Fibroblast of lung (primary cell): ENCODE results near the gene CCDC85C. TPM values are rescaled to one million over a fixed set of nuclear protein-coding genes. Genes with fewer than 3 reads are reported as not detected.

Source experiments
- DNase-seq, 2 donors: peaks; one replicate each; pipeline versions ENCODE4 v3.0.0 to v3.0.0-alpha.2; 2010; ENCODE audit warnings: low read depth in 2 of 2
- H2AFZ ChIP-seq: 2 replicates; pipeline ENCODE4 v1.5.1; 2012; ENCODE audit warnings: low read length, control low read depth, inconsistent platforms
- H3K27ac ChIP-seq: 2 replicates; pipeline ENCODE4 v1.5.1; 2011; ENCODE audit warnings: low read length, control low read depth; ENCODE audit not compliant: insufficient read depth
- H3K27me3 ChIP-seq: 2 replicates; pipeline ENCODE4 v1.5.1; 2011; ENCODE audit warnings: mild to moderate bottlenecking, low read length; ENCODE audit not compliant: control insufficient read depth, insufficient read depth
- H3K36me3 ChIP-seq: 2 replicates; pipeline ENCODE4 v1.5.1; 2011; ENCODE audit warnings: low read length; ENCODE audit not compliant: control insufficient read depth, insufficient read depth
- H3K4me1 ChIP-seq: 2 replicates; pipeline ENCODE4 v1.5.1; 2011; ENCODE audit warnings: low read length; ENCODE audit not compliant: control insufficient read depth, insufficient read depth; ENCODE audit errors: extremely low read depth
- H3K4me2 ChIP-seq: 2 replicates; pipeline ENCODE4 v1.5.1; 2011; ENCODE audit warnings: low read length, control low read depth; ENCODE audit not compliant: insufficient read depth; ENCODE audit errors: extremely low read depth
- H3K4me3 ChIP-seq, 4 experiments: fragments of 200-600 bp in 1 of 4; sonication (generic) in 1 of 4; replicated peaks in 1 of 4; 2 replicates each; pipeline ENCODE4 v1.5.1; 2011 to 2016; ENCODE audit warnings: low read length in 4 of 4, low read depth in 3 of 4, mild to moderate bottlenecking in 3 of 4, control low read depth in 2 of 4, inconsistent platforms in 1 of 4, mixed read lengths in 1 of 4; ENCODE audit not compliant: insufficient read depth in 1 of 4; ENCODE audit errors: control extremely low read depth in 1 of 4
- H3K79me2 ChIP-seq: 2 replicates; pipeline ENCODE4 v1.5.1; 2012; ENCODE audit warnings: mild to moderate bottlenecking, low read length, inconsistent platforms; ENCODE audit not compliant: control insufficient read depth, insufficient read depth
- H3K9ac ChIP-seq: 2 replicates; pipeline ENCODE4 v1.5.1; 2011; ENCODE audit warnings: mild to moderate bottlenecking, low read length, control low read depth; ENCODE audit not compliant: insufficient read depth
- H3K9me3 ChIP-seq: 2 replicates; pipeline ENCODE4 v1.5.1; 2012; ENCODE audit warnings: low read depth, low read length; ENCODE audit not compliant: control insufficient read depth, insufficient read depth
- H4K20me1 ChIP-seq: 2 replicates; pipeline ENCODE4 v1.5.1; 2011; ENCODE audit warnings: low read length; ENCODE audit not compliant: control insufficient read depth, insufficient read depth; ENCODE audit errors: extremely low read depth
- CTCF ChIP-seq, 2 donors: IDR thresholded peaks in 1 of 2; conservative IDR thresholded peaks in 1 of 2; 1 replicate in 1 of 2; 2 replicates in 1 of 2; pipeline ENCODE4 v1.5.1; 2011 to 2012; ENCODE audit warnings: low read length in 2 of 2, control low read depth in 1 of 2, inconsistent platforms in 1 of 2, low read depth in 1 of 2, mild to moderate bottlenecking in 1 of 2
- EZH2 ChIP-seq: IDR thresholded peaks from 2 replicates; pipeline ENCODE4 v1.5.1; 2012; ENCODE audit warnings: low read length, control low read depth, mild to moderate bottlenecking; ENCODE audit errors: missing control alignments
- polyA plus RNA-seq, 2 donors: library from polyadenylated mRNA; depleted of rRNA in 1 of 2; stranded (reverse) in 1 of 2; unstranded in 1 of 2; fragments of >200 nt; gene quantifications; 2 replicates each; pipeline ENCODE4 v1.2.1, GENCODE V29; 2011 to 2012; ENCODE audit warnings: missing spikeins in 1 of 2
- total RNA-seq: library from RNA; depleted of rRNA; stranded (reverse); fragments of >200 nt; gene quantifications from 2 replicates; pipeline ENCODE4 v1.2.1, GENCODE V29; 2014

CCDC85C gene
- total and polyA plus RNA-seq, 2 donors (not counting 1 experiment from before 2014, with no cell fraction given): 4.6 to 9.6 TPM

- Histone ChIP-seq H3K79me2 (peaks cover 2% of the 10 kb centered on the region), H3K4me1 (peaks cover 10% of the 10 kb centered on the region), H4K20me1 (no peaks in the 10 kb centered on the region), H3K27me3 (no peaks in the 10 kb centered on the region), H2AFZ (no peak overlapping the region), H3K27ac (no peak overlapping the region), H3K9ac (no peak overlapping the region), H3K4me3 (no peak overlapping the region), H3K9me3 (no peaks in the 10 kb centered on the region), H3K36me3 (no peaks in the 10 kb centered on the region), H3K4me2 (no peak overlapping the region)
- TF ChIP-seq CTCF (conservative IDR thresholded peaks at IDR 0.05 in 1 of 2, IDR thresholded peaks at IDR 0.05 in 1 of 2; ENCODE audit: low read depth in 1 of 2, low read length in 2 of 2) (no peak), EZH2 (no peak)
- DNase-seq: no peak
Measured at GRCh38 chr14:99542566-99542965, 61.4 kb downstream of the CCDC85C start.

- no peak for DNase-seq
- no peak overlapping the region for H3K27ac ChIP-seq
- no peaks in the 10 kb centered on the region for H4K20me1 ChIP-seq
- H3K9ac ChIP-seq: no peak overlapping the region
- H3K4me3 ChIP-seq: no peak overlapping the region
- H3K27me3 ChIP-seq: no peaks in the 10 kb centered on the region
- TF ChIP-seq EZH2 (no peak), CTCF (conservative IDR thresholded peaks at IDR 0.05 in 1 of 2, IDR thresholded peaks at IDR 0.05 in 1 of 2; ENCODE audit: low read depth in 1 of 2, low read length in 2 of 2) (no peak)
- no peaks in the 10 kb centered on the region for H3K9me3 ChIP-seq
- H2AFZ ChIP-seq: no peak overlapping the region
- H3K4me2 ChIP-seq: no peak overlapping the region
- peaks cover 3% of the 10 kb centered on the region for H3K79me2 ChIP-seq
- H3K36me3 ChIP-seq: no peaks in the 10 kb centered on the region
- H3K4me1 ChIP-seq: peaks cover 15% of the 10 kb centered on the region
Measured at GRCh38 chr14:99541677-99542470, 62.1 kb downstream of the CCDC85C start.

GRCh38 chr14:99541211-99541610, 62.8 kb downstream of the CCDC85C start:
- Histone ChIP-seq H2AFZ (no peak overlapping the region), H3K27me3 (no peaks in the 10 kb centered on the region), H3K36me3 (no peaks in the 10 kb centered on the region), H4K20me1 (no peaks in the 10 kb centered on the region), H3K9me3 (no peaks in the 10 kb centered on the region), H3K27ac (no peak overlapping the region), H3K4me3 (no peak overlapping the region), H3K4me2 (no peak overlapping the region), H3K79me2 (peaks cover 3% of the 10 kb centered on the region), H3K4me1 (peaks cover 15% of the 10 kb centered on the region), H3K9ac (no peak overlapping the region)
- TF ChIP-seq CTCF (conservative IDR thresholded peaks at IDR 0.05 in 1 of 2, IDR thresholded peaks at IDR 0.05 in 1 of 2; ENCODE audit: low read depth in 1 of 2, low read length in 2 of 2): no peak
- DNase-seq: no peak
